ENCODE data around the gene IGF2BP3. TPM values are rescaled to one million over a fixed set of nuclear protein-coding genes. Genes with fewer than 3 reads are reported as not detected.
"Not testable (repeated sequence)": the region's sequence is repeated elsewhere in the genome, so short reads cannot be mapped to it uniquely, and the experiment has no call there.

Gene IGF2BP3
- total RNA-seq, 1 donor from 2014 or later, result 47.0 TPM

- Mint-ChIP-seq H3K9me3 (ENCODE audit: unreplicated experiment) (no peaks in the 10 kb centered on the region), H3K36me3 (ENCODE audit: unreplicated experiment) (peaks cover 6% of the 10 kb centered on the region), H3K27me3 (ENCODE audit: unreplicated experiment) (no peaks in the 10 kb centered on the region), H3K4me3 (ENCODE audit: unreplicated experiment) (no peak overlapping the region), H3K27ac (ENCODE audit: unreplicated experiment) (no peak overlapping the region), H3K4me1 (ENCODE audit: low read depth, unreplicated experiment) (peaks cover 1% of the 10 kb centered on the region)
- DNase-seq, result no peak
- no peak for TF ChIP-seq CTCF (IDR thresholded peaks at IDR 0.05; ENCODE audit: partially characterized antibody, unreplicated experiment)
These were observed 52.2 kb downstream of the IGF2BP3 start for GRCh38 chr7:23418046-23418445.

GRCh38 chr7:23415198-23415597 is 55.1 kb downstream of the IGF2BP3 start:
- no peak overlapping the region for H3K4me3 Mint-ChIP-seq (ENCODE audit: unreplicated experiment)
- TF ChIP-seq CTCF (IDR thresholded peaks at IDR 0.05; ENCODE audit: partially characterized antibody, unreplicated experiment), result no peak
- no peaks in the 10 kb centered on the region for H3K27me3 Mint-ChIP-seq (ENCODE audit: unreplicated experiment)
- no peak overlapping the region for H3K27ac Mint-ChIP-seq (ENCODE audit: unreplicated experiment)
- H3K9me3 Mint-ChIP-seq (ENCODE audit: unreplicated experiment), result no peaks in the 10 kb centered on the region
- H3K4me1 Mint-ChIP-seq (ENCODE audit: low read depth, unreplicated experiment), result peaks cover 1% of the 10 kb centered on the region
- no peak for DNase-seq
- H3K36me3 Mint-ChIP-seq (ENCODE audit: unreplicated experiment), result peaks cover 6% of the 10 kb centered on the region

DNA sequence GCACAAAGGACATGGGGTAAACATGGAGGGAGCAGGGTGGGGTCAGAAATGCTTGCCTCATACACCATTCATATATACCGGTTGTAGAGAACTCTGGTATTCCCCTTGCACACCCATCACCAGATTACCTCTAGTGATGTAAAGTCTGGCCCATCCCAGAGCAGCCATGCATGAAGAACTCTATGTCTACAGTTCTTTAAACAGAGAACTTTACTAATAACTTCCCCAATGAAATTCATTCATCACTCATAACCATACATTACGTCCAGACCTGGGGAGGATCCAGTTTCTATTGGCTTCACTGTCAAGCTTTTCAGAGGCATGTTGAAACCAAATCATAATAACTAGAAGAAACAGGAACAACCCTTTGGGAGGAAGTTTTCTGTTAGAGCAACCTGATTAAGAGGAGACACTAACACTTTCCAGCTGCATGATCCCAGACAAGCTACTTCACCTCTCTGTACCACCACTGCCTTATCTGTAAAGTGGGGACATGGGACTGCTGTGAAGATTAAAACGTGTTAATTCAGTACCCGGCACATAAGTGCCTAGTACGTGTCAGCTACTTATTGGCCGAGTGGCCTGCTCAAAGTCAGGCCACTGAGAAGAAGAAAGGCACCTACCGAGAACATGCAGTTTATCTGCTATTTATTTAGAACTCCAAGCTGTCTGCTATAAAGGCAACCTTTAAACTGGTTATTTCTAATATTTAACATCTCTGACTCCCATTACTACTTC is 59.7 kb downstream of the IGF2BP3 start:
- Mint-ChIP-seq H3K9me3 (ENCODE audit: unreplicated experiment) (no peaks in the 10 kb centered on the region), H3K4me1 (ENCODE audit: low read depth, unreplicated experiment) (no peaks in the 10 kb centered on the region), H3K36me3 (ENCODE audit: unreplicated experiment) (peaks cover 6% of the 10 kb centered on the region), H3K27ac (ENCODE audit: unreplicated experiment) (no peak overlapping the region), H3K27me3 (ENCODE audit: unreplicated experiment) (no peaks in the 10 kb centered on the region), H3K4me3 (ENCODE audit: unreplicated experiment) (no peak overlapping the region)
- no peak for DNase-seq
- TF ChIP-seq CTCF (IDR thresholded peaks at IDR 0.05; ENCODE audit: partially characterized antibody, unreplicated experiment), result no peak

- not testable (repeated sequence) for H3K36me3 Mint-ChIP-seq (ENCODE audit: unreplicated experiment); H3K9me3 Mint-ChIP-seq (ENCODE audit: unreplicated experiment); DNase-seq; H3K4me3 Mint-ChIP-seq (ENCODE audit: unreplicated experiment); H3K4me1 Mint-ChIP-seq (ENCODE audit: low read depth, unreplicated experiment); H3K27me3 Mint-ChIP-seq (ENCODE audit: unreplicated experiment); H3K27ac Mint-ChIP-seq (ENCODE audit: unreplicated experiment)
These were observed 63.7 kb downstream of the IGF2BP3 start for GRCh38 chr7:23406564-23406963.

- H3K4me3 Mint-ChIP-seq (ENCODE audit: unreplicated experiment), result no peak overlapping the region
- no peaks in the 10 kb centered on the region for H3K27me3 Mint-ChIP-seq (ENCODE audit: unreplicated experiment)
- no peaks in the 10 kb centered on the region for H3K36me3 Mint-ChIP-seq (ENCODE audit: unreplicated experiment)
- no peak for TF ChIP-seq CTCF (IDR thresholded peaks at IDR 0.05; ENCODE audit: partially characterized antibody, unreplicated experiment)
- H3K27ac Mint-ChIP-seq (ENCODE audit: unreplicated experiment), result no peak overlapping the region
- H3K9me3 Mint-ChIP-seq (ENCODE audit: unreplicated experiment), result no peaks in the 10 kb centered on the region
- DNase-seq, result no peak
- H3K4me1 Mint-ChIP-seq (ENCODE audit: low read depth, unreplicated experiment), result no peaks in the 10 kb centered on the region
These were observed 65.1 kb downstream of the IGF2BP3 start for GRCh38 chr7:23405240-23405618.

Data from glutamatergic neuron (in vitro differentiated cells).